Tracheal epithelial cell (primary cell): ENCODE results near the gene JAK1. TPM values are rescaled to one million over a fixed set of nuclear protein-coding genes. Genes with fewer than 3 reads are reported as not detected.

Experiments used
- total RNA-seq: library from RNA; depleted of rRNA; stranded (reverse); fragments of >200 nt; gene quantifications from 2 replicates; pipeline ENCODE4 v1.2.1, GENCODE V29; 2014

Gene JAK1
- total RNA-seq: 74.4 and 130 TPM in 2 replicates

DNA sequence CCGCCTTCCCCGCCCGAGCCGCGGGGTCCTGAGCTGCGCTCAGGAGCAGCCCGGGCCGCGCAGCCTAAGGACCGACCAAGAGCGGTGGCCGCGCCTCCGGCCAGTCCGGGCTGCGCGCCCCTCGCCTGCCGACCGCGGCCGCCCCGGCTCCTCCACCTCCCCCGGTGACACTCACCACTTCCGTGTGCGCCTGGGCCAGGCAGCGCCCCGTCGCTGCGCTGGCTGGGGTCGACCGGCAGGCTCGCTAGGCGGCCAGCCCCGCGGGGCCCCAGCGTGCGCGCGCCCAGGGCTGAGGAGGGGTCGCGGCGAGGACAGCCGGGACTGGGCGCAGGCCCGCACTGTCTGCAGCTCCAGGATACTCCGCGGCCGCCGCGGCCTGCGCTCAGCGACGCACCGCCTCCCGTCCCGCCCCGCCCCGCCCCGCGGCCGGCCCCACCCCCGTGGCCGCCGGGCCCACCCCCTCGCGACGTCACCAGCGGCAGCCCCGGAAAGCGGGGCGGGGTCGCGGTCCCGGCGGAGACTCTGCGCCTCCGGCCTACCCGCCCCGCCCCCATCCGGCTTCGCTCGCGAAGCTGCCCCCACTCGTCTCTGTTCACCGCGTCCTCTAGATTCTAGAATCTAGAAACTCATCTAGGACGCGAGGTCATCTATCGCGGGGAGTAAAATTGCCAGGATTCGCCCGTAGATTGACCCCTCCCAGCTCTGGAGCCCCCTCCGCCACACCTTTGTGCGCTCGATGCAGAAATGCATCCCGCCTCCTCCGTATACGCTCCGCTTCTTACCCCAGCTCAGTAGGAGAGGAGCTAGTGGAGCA lies at the start of gene JAK1:
JAK1 (minus strand) TSS at position 392 of the 814 bp plus-strand sequence. CDS start 80,285 bp downstream, outside the sequence.

Other genes with a start within 250 kb of the JAK1 start
- 8.2 and 10.0 TPM in 2 replicates for gene RAVER2, start 221.5 kb downstream of the JAK1 start, total RNA-seq
- 43.7 and 78.3 TPM in 2 replicates for gene AK4, start 181.7 kb upstream of the JAK1 start, total RNA-seq